GM15510 (cell line): ENCODE measurements around the gene RORC.

Experiments used
- POLR2A ChIP-seq: IDR thresholded peaks from 3 replicates; pipeline ENCODE4 v1.6.1; 2011; ENCODE audit warnings: borderline replicate concordance; ENCODE audit not compliant: insufficient read length; ENCODE audit errors: extremely low read depth

Gene RORC

DNA sequence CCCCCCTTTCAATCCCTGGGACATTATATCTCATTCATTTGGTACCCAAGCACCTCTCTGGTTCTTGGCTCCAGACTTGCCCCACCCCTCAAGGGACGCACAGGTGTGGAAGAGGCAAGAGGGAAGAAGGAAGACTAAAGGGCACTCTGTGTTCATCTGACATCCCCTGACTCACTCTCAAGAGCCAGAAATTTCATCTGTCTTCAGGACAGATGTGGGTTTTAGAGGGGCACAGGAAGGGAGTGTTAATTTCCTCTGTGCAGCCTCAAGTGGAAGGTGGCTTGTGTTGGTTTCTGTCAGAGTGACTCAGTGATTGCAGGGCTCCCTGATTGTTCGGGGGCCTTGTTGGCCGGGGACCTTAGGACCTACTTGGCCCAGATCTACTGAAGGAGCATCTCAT lies 5.6 kb upstream of the RORC start:
- no peak for TF ChIP-seq POLR2A

DNA sequence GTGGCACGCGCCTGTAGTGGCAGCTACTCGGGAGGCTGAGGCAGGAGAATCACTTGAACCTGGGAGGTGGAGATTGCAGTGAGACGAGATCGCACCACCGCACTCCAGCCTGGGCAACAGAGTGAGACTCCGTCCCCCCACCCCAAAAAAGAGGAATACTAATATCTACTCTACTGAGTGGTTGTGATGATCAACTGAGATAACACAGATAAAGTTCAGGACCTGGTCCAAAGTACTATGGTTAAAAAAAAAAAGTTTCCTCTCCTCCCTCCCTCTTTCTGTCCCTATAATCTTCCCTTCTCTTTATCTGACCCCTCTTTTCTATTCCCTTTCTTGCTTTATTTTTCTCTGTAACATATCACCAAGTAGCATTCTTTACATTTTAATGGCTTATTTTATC lies 4.0 kb upstream of the RORC start:
- no peak for TF ChIP-seq POLR2A

DNA sequence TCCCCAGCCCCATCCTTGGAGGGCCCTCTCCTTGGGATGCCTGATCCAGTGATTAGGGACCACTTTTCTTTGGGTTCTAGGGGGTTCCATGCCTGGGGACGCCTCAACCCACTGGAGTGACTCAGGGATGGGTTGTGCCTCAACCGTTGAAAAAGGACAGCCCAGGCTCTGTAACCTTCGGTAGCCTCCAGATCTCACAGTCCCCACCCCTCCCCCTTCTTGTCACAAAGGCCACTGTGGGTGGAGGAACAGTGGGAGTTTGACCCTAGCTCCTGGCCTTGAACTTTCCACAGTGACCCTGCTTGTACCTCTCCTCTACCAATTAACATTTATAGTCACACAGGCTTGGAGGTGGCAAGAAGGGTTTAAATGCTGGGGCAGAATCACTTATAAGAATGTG lies 2.6 kb upstream of the RORC start:
- TF ChIP-seq POLR2A, result no peak

DNA sequence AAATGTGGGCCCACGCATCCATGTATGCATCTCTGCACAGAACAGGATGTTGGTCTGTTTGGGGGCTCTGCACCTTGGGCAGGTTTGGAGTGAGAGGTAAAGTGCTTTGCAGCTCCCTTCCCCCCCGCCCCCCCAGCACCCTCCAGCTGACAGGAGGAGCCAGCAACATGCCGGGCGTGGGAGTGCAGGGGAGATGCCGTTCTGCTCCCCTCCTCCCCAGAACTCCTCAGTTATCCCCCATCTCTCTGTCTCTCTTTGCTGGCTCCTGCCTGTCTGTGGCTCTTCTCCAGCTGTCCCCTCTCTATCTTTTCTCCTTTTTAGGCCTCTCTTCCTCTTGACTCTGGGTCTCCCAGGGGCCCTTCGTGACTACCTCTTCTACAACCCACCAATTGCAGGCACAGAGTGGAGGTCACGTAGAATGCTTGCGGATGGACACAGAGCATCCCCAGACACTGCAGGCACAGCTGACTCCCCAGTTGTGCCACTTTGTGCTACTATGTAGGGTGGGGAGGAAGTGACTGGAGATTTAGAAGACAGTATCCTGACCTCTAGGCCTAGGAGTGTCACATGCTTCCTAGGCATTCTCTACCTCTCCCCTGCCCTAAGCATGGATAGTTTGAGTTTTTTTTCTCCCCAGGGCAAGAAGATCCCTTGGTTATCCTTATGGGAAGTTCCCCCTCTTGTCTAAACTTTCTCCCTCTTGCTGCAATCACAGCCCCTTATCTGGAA lies 1.7 kb upstream of the RORC start:
- no peak for TF ChIP-seq POLR2A

DNA sequence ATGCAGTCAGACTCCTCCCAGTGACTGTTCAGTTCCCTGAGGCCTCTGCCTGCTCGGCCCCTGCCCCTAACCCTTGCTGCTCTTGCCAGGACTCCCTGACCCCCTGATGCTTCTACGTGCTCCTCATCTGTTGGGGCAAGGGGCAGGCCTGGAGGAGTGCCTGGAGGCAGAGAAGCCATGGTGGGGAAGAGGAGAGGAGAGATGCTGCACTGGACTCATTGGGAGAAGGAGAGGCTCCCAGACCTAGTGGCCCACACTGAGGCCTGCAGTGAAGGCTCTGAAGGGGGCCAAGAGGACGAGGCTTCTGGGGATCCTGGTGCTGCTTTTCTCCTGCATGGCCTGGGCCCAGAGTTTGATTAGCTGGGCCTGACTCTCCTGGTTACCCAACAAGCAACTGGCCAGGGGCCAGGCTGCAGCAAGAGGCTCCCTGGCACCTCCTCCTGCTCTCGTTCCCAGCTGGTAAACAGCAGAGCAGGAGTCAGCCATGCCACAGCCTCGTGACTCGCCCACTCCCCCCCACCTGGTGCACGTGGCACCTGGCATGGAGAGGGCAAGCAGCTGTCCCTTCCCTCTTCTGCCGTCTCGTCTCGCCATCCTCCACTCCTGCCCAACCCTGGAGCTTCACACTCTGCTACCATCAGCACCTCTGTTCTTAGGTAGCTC lies 847 bp upstream of the RORC start:
- no peak for TF ChIP-seq POLR2A

DNA sequence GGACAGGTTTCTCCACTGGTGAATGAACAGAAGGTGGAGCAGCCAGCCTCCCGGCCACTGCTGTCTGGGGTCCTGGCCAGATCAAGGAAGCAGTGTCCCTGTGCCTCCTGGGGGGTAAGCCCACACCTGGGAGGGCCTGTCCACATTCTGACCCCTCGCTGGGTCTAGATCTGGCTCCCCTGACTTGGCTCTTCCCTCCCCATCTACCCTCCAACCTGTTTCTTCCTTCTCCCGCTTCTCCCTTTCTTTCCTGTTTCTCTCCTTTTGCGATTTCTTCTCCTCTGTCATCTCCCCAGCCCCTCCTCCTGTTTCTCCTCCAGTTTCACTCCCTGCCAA lies 378 bp downstream of the RORC start:
- TF ChIP-seq POLR2A, result no peak

DNA sequence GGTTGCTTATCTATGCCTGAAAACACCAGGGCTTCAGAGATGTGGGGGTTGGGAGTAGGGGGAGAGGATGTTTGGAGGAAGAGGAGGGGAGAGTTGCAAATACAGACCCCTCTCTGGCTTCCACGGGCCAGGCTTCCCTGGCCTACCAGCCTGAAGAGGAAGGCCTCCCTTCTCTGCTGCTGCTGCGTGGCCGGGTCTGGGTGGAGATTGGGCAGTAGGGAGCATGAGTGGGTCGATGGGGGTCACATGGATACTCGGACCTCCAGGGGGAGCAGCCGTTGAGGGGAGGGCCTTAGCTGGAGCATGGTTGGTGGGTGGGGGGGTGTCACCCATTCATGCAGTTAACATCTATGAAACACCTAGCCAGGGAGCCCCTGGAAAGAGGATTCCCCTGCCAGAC lies 1.5 kb downstream of the RORC start:
- no peak for TF ChIP-seq POLR2A

DNA sequence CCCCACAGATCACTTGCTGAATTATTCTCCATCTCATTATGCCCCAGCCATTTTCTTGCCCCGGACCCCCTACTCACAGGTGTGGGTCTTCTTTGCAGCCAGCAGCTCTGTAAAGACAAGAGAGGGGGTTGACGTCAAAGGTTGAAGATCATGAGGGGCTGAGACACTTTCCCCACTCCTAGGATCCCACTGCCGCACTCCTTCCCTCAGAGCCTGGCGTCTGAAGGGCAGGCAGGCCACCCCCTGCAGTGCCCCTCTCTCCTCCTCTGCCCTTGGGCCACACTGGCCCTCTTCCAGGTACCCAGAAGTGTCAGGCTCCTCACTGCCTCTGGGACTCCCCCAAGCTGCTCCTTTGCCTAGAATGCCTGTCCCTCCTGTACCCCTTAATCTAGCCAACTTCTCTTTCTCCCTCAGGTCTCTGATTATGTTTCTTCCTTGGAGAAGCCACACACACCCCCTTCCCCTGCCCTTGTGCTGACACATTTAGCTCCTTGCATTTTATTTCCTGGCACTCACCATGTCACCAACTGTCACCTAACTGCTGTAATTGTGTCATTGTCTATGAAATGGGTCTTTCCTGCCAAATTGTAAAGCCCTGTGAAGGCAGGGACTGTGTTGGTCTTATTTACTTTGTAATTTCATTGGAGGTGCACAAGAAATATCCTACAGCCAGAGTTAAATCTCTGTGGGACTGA lies 2.1 kb downstream of the RORC start:
- TF ChIP-seq POLR2A, result no peak

DNA sequence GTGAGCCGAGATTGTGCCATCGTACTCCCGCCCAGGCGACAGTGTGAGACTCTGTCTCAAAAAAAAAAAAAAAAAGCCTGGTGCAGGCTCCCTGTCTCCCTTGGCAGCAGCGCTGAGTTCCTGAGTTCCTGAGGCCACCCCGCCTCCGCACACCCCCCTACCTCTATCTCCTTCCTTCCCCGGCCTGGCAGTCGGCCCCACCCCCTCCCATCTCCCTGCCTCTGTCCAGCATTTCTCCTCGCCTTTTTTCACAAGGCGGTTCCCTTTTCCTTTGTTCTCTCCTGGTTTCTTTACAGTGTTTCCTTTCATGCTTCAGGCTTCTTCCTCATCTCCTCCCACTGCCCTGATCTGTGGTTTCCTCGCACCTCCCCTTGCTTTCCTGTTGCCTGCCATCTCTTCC lies 2.7 kb downstream of the RORC start:
- TF ChIP-seq POLR2A, result no peak

DNA sequence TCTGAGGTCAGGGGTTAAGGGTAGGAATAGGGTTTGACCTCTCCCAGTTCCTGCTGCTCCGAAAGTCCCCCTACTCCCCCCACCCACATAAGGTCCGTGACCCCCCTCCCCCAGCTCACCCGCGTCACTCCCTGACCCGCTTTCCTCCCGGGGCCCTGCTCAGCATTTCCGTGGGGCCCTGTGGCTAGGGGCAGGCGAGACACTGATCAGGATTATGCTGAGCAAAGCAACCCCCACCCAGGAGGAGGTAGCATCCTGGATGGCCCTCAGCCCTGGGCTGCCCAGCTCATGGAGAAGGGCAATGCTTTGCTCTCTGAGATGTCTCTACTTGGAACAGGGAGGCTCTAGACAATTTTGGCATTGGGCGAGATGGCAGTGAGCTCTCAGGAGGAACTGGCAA lies 3.7 kb downstream of the RORC start:
- no peak for TF ChIP-seq POLR2A

DNA sequence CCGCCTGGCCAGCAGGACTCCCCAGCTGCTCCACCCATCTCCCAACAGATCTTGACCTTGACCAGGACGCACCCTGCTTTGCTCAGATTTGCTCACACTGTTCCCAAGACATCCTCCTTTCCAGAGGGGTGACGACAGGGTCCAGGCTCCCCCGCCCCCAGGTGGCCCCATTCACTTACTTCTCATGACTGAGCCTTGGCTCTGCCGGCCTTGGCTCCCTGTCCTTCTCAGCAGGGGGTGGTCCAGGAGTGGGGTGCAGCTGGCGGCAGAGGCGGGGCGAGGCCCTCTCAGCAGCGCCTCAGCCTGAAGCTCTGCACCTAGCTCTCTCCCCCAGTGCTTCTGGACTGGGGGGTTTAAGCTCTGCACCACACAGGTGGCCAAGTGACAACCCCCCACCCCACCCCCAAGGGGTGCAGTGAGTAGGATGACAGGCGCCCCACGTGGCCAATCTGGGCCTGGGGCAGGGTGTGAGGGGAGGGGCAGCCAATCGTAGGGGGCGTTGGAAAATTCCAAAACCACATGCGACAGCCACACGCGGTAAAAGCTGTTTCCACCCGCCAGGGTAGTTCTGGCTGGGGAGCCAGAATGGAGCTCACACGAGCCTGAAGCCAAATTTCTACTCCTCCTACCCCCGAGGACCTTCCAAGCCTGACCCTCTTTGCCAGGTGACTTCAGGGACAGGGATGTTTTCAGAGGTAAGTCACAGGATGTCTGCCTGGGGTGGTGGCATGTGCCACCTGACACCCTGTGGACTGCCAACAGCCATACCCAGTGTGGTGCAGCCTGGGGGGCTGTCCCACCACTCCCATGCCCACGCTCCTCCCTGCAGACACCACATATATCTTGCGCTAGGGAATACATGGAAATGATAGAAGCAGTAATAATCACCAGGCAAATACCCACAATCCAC lies 5.6 kb downstream of the RORC start:
- no peak for TF ChIP-seq POLR2A

DNA sequence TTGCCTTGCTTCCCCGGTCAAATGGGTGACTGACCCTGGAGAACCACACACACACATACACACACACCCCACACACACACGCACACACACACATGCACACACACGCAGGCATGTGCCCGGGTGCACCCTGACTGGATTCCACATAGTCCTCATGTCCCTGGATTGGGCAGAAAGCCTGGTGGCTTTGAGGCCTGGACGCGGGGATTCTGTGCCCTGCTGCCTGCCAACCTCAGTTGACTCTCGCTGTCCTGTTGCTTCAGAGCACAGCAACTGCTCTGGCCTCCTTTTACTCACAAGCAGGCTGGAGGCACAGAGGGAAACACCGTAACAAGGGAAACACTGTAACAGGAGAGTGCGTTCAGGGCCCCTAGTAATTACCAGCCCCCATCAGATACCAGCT lies 6.4 kb downstream of the RORC start:
- no peak for TF ChIP-seq POLR2A

DNA sequence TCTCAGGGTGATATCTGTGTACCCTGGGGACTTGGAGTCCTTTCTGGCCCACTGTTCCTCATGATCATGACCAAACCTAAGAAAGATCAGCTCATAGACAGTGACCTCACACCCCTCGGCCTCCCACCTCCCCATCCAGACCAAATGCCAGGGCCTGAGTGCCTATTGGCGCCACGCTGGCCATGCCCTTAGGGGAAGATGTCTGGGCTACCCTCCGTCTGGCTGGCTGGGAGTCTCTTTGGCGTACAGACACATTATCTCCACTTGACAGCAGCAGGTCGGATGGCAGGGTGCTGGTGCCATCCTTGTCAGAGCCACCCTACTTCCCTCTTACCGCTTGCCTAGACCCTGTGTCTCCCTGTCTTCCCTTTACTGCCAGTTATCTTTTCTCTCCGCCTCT lies 8.4 kb downstream of the RORC start:
- no peak for TF ChIP-seq POLR2A

DNA sequence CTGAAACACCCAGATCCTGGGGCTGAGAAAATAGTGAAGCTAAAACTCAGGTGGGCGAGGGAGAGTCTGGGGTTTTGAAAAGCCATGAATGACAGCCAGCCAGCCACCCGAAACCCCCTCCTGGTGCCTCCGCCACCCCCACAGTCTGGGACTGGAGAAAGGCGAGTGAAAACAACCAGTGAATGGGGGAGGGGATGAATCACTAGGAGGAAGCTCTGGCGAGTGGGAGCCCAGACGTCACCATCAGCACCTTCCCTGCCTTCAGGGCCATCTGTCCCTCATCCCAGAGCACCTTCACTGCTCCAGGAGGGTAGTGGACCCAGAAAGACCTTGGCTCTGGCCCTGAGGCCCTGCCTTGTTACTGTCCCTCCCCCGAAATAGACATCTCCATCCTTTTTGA lies 9.2 kb downstream of the RORC start:
- TF ChIP-seq POLR2A, result no peak

DNA sequence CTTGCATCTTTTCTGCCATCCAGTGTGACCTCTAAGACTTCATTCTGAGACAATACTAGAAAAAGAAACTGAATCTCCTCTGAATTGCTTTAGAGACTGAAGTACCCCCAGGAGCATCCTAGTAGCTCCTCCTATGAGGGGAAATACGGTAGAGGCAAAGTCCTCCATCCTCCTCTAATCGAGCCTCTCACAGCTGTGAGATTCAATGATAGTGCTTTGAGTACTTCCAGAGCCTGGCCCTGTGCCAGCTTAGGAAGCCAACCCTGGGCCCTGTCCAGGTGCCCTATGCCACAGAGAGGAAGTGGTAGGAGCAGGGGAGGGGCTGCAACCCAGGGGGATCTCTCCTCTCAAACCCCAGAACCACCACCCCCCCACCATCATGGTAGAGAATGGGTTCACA lies 10.7 kb downstream of the RORC start:
- TF ChIP-seq POLR2A, result no peak
